22Rv1 (cell line): ENCODE data around the gene GNMT.

Source experiments
- CTCF ChIP-seq: fragments of 450-650 bp; IDR thresholded peaks from 2 replicates; pipeline ENCODE4 v1.5.1; 2017; ENCODE audit warnings: mild to moderate bottlenecking
- ZFX ChIP-seq: fragments of 450-650 bp; IDR thresholded peaks from 2 replicates; pipeline ENCODE4 v1.6.1; 2017; ENCODE audit warnings: antibody characterized with exemption, borderline replicate concordance

- no peak for TF ChIP-seq CTCF
- no peak for TF ChIP-seq ZFX
These were observed 2.8 kb downstream of the GNMT start for GRCh38 chr6:42963179-42963854.
